Mesodermal cell (in vitro differentiated cells): Measurements from ENCODE around the gene UBE2D2. TPM values are rescaled to one million over a fixed set of nuclear protein-coding genes. Genes with fewer than 3 reads are reported as not detected.
"Not testable (repeated sequence)": the region's sequence is repeated elsewhere in the genome, so short reads cannot be mapped to it uniquely, and the experiment has no call there.

Experiments used
- H3K27ac ChIP-seq: 2 replicates; pipeline ENCODE4 v1.7.0; 2013; ENCODE audit warnings: mild to moderate bottlenecking, low read depth, low read length, moderate library complexity; ENCODE audit not compliant: severe bottlenecking
- H3K36me3 ChIP-seq: 2 replicates; pipeline ENCODE4 v1.7.1; 2013; ENCODE audit warnings: mild to moderate bottlenecking, low read length, moderate library complexity; ENCODE audit not compliant: control insufficient read depth, insufficient read depth
- H3K4me1 ChIP-seq: one replicate; pipeline ENCODE4 v1.7.1; 2013; ENCODE audit warnings: mild to moderate bottlenecking, low read length; ENCODE audit not compliant: insufficient read depth, control insufficient read depth, poor library complexity, severe bottlenecking
- H3K4me3 ChIP-seq: 2 replicates; pipeline ENCODE4 v1.7.0; 2013; ENCODE audit warnings: low read length, control low read depth, mild to moderate bottlenecking; ENCODE audit not compliant: insufficient read depth, poor library complexity, severe bottlenecking; ENCODE audit errors: extremely low read depth
- H3K9me3 ChIP-seq: 2 replicates; pipeline ENCODE4 v1.7.1; 2013; ENCODE audit warnings: mild to moderate bottlenecking, low read length, moderate library complexity; ENCODE audit not compliant: control insufficient read depth
- WGBS, 2 experiments: methylation state at CpG; one replicate each; pipeline ENCODE4 v1.1.5; 2013; ENCODE audit warnings: missing lambda C conversion rate in 2 of 2; ENCODE audit not compliant: insufficient coverage in 2 of 2; 5-methylcytosine and 5-hydroxymethylcytosine counted together
- polyA plus RNA-seq, 2 experiments: library from polyadenylated mRNA; stranded (reverse); fragments of 50-300 nt; gene quantifications; one replicate each; pipeline ENCODE4 v1.2.3, GENCODE V29; 2013

Gene UBE2D2
- 166 TPM for polyA plus RNA-seq (2013, experiment 1 of 2)
- polyA plus RNA-seq (2013, experiment 2 of 2): 179 TPM

- Histone ChIP-seq H3K4me1 (peaks cover 17% of the 10 kb centered on the region), H3K9me3 (no peaks in the 10 kb centered on the region), H3K27ac (peak within 1 kb of the TSS; percentile 94), H3K36me3 (peaks cover 27% of the 10 kb centered on the region), H3K4me3 (peak within 1 kb of the TSS; percentile 93)
- WGBS, 2 experiments: 2 to 3% methylated on average over 59 to 85 of the region's 89 CpGs
These were observed at the start of gene UBE2D2 for GRCh38 chr5:139560752-139561654. UBE2D2 (plus strand) TSS chr5:139561339; CDS start chr5:139561792, 453 bp downstream.

- no peak overlapping the region for H3K4me3 ChIP-seq
- H3K4me1 ChIP-seq: no peaks in the 10 kb centered on the region
- H3K36me3 ChIP-seq: no peaks in the 10 kb centered on the region
- no peaks in the 10 kb centered on the region for H3K9me3 ChIP-seq
- 84 to 97% methylated on average over 5 to 6 of the region's 6 CpGs for WGBS, 2 experiments
- H3K27ac ChIP-seq: no peak overlapping the region
These were observed 48.3 kb upstream of the UBE2D2 start for GRCh38 chr5:139512786-139513390.

- H3K9me3 ChIP-seq, H3K36me3 ChIP-seq, H3K4me1 ChIP-seq, H3K27ac ChIP-seq, H3K4me3 ChIP-seq: not testable (repeated sequence)
- 75 to 84% methylated on average over 5 of the region's 5 CpGs for whole genome bisulfite sequencing, 2 experiments
These were observed 47.7 kb upstream of the UBE2D2 start for GRCh38 chr5:139513434-139513833.

- no peaks in the 10 kb centered on the region for H3K36me3 ChIP-seq
- H3K4me1 ChIP-seq: no peaks in the 10 kb centered on the region
- H3K4me3 ChIP-seq: no peak overlapping the region
- no peaks in the 10 kb centered on the region for H3K9me3 ChIP-seq
- H3K27ac ChIP-seq: no peak overlapping the region
- WGBS, 2 experiments: 91 to 94% methylated on average over 5 of the region's 6 CpGs
These were observed 47.2 kb upstream of the UBE2D2 start for GRCh38 chr5:139513852-139514485.

GRCh38 chr5:139514486-139514856 lies 46.7 kb upstream of the UBE2D2 start:
- no peaks in the 10 kb centered on the region for H3K4me1 ChIP-seq
- no peaks in the 10 kb centered on the region for H3K9me3 ChIP-seq
- H3K36me3 ChIP-seq: no peaks in the 10 kb centered on the region
- WGBS, 2 experiments: 94 to 100% methylated on average over 2 of the region's 2 CpGs
- no peak overlapping the region for H3K4me3 ChIP-seq
- no peak overlapping the region for H3K27ac ChIP-seq

GRCh38 chr5:139517683-139518564 lies 43.2 kb upstream of the UBE2D2 start:
- 18 to 20% methylated on average over 52 to 55 of the region's 56 CpGs for WGBS, 2 experiments
- Histone ChIP-seq H3K4me3 (peak overlapping the region; percentile 40), H3K36me3 (no peaks in the 10 kb centered on the region), H3K27ac (peak overlapping the region; percentile 87), H3K4me1 (no peaks in the 10 kb centered on the region), H3K9me3 (no peaks in the 10 kb centered on the region)

GRCh38 chr5:139523635-139524445 lies 37.3 kb upstream of the UBE2D2 start:
- Histone ChIP-seq H3K27ac (no peak overlapping the region), H3K4me1 (no peaks in the 10 kb centered on the region)
- whole genome bisulfite sequencing, 2 experiments: 48 to 50% methylated on average over 7 to 9 of the region's 10 CpGs

GRCh38 chr5:139524446-139524845 lies 36.7 kb upstream of the UBE2D2 start:
- H3K9me3 ChIP-seq: no peaks in the 10 kb centered on the region
- H3K4me1 ChIP-seq: no peaks in the 10 kb centered on the region
- no peak overlapping the region for H3K27ac ChIP-seq
- no peaks in the 10 kb centered on the region for H3K36me3 ChIP-seq
- H3K4me3 ChIP-seq: no peak overlapping the region
- 20% methylated on average over 1 of the region's 4 CpGs; no CpG with 5 or more reads in 1 of the 2 experiments for WGBS, 2 experiments

More at GRCh38 chr5:139523635-139524445, 37.3 kb upstream of the UBE2D2 start:
- H3K9me3 ChIP-seq: no peaks in the 10 kb centered on the region
- H3K36me3 ChIP-seq: no peaks in the 10 kb centered on the region
- no peak overlapping the region for H3K4me3 ChIP-seq

GRCh38 chr5:139524940-139525585 lies 36.1 kb upstream of the UBE2D2 start:
- Histone ChIP-seq H3K9me3 (no peaks in the 10 kb centered on the region), H3K4me1 (no peaks in the 10 kb centered on the region), H3K27ac (no peak overlapping the region), H3K4me3 (no peak overlapping the region), H3K36me3 (no peaks in the 10 kb centered on the region)
- 60% methylated on average over 1 of the region's 2 CpGs; no CpG with 5 or more reads in 1 of the 2 experiments for WGBS, 2 experiments
